ENCODE data around the gene ZEB2.

The ZEB2 gene

GRCh38 chr2:144451443-144451842, 68.5 kb downstream of the ZEB2 start:
- Histone ChIP-seq H3K4me2 (ENCODE audit: low read depth, low read length, poor library complexity, severe bottlenecking) (no peak overlapping the region), H3K9me3 (ENCODE audit: insufficient read depth, low read depth, low read length) (no peaks in the 10 kb centered on the region), H3F3A (ENCODE audit: low read depth) (no peaks in the 10 kb centered on the region), H3K27me3 (ENCODE audit: insufficient read depth, low read length, poor library complexity, severe bottlenecking) (no peaks in the 10 kb centered on the region), H3K4me1 (ENCODE audit: insufficient read depth, low read length, poor library complexity, severe bottlenecking) (peaks cover 35% of the 10 kb centered on the region), H3K4me3 (ENCODE audit: low read length, poor library complexity, severe bottlenecking) (no peak overlapping the region), H2AFZ (ENCODE audit: low read length) (no peak overlapping the region), H3K79me2 (ENCODE audit: insufficient read depth, low read length) (peaks cover 8% of the 10 kb centered on the region; the same call in 1 of the 2 replicates), H3K36me3 (ENCODE audit: insufficient read depth, low read length) (no peaks in the 10 kb centered on the region), H3K9me2 (replicated peaks; ENCODE audit: low read depth, low read length) (no peaks in the 10 kb centered on the region), H3K9ac (ENCODE audit: low read depth, low read length, poor library complexity, severe bottlenecking) (no peak overlapping the region), H4K20me1 (ENCODE audit: insufficient read depth, low read length, poor library complexity, severe bottlenecking) (no peaks in the 10 kb centered on the region)
- no peak for TF ChIP-seq EZH2phosphoT487 (IDR thresholded peaks at IDR 0.05; ENCODE audit: borderline replicate concordance)
- no peak for TF ChIP-seq CTCF (conservative IDR thresholded peaks at IDR 0.05; ENCODE audit: low read length)

- H3K79me2 ChIP-seq (ENCODE audit: insufficient read depth, low read length): peaks cover 5% of the 10 kb centered on the region; the same call in 1 of the 2 replicates
- no peaks in the 10 kb centered on the region for H3K9me3 ChIP-seq (ENCODE audit: insufficient read depth, low read depth, low read length)
- H3K27me3 ChIP-seq (ENCODE audit: insufficient read depth, low read length, poor library complexity, severe bottlenecking): no peaks in the 10 kb centered on the region
- H3K4me3 ChIP-seq (ENCODE audit: low read length, poor library complexity, severe bottlenecking): no peak overlapping the region
- H3K9ac ChIP-seq (ENCODE audit: low read depth, low read length, poor library complexity, severe bottlenecking): no peak overlapping the region
- H4K20me1 ChIP-seq (ENCODE audit: insufficient read depth, low read length, poor library complexity, severe bottlenecking): no peaks in the 10 kb centered on the region
- no peaks in the 10 kb centered on the region for H3F3A ChIP-seq (ENCODE audit: low read depth)
- H3K4me2 ChIP-seq (ENCODE audit: low read depth, low read length, poor library complexity, severe bottlenecking): no peak overlapping the region
- TF ChIP-seq CTCF (conservative IDR thresholded peaks at IDR 0.05; ENCODE audit: low read length): peak; percentile 49
- TF ChIP-seq EZH2phosphoT487 (IDR thresholded peaks at IDR 0.05; ENCODE audit: borderline replicate concordance): no peak
- H3K4me1 ChIP-seq (ENCODE audit: insufficient read depth, low read length, poor library complexity, severe bottlenecking): peaks cover 16% of the 10 kb centered on the region
- no peaks in the 10 kb centered on the region for H3K36me3 ChIP-seq (ENCODE audit: insufficient read depth, low read length)
- H2AFZ ChIP-seq (ENCODE audit: low read length): 0 out of 2 replicates have a peak overlapping the region, but pooled peaks have one; percentile 37
- H3K9me2 ChIP-seq (replicated peaks; ENCODE audit: low read depth, low read length): no peaks in the 10 kb centered on the region
These were observed 70.9 kb downstream of the ZEB2 start for GRCh38 chr2:144449028-144449406.

GRCh38 chr2:144448389-144449027, 71.4 kb downstream of the ZEB2 start:
- Histone ChIP-seq H3K4me1 (ENCODE audit: insufficient read depth, low read length, poor library complexity, severe bottlenecking) (peaks cover 16% of the 10 kb centered on the region), H4K20me1 (ENCODE audit: insufficient read depth, low read length, poor library complexity, severe bottlenecking) (no peaks in the 10 kb centered on the region), H3K27me3 (ENCODE audit: insufficient read depth, low read length, poor library complexity, severe bottlenecking) (no peaks in the 10 kb centered on the region), H2AFZ (ENCODE audit: low read length) (no peak overlapping the region), H3K9me3 (ENCODE audit: insufficient read depth, low read depth, low read length) (no peaks in the 10 kb centered on the region), H3K36me3 (ENCODE audit: insufficient read depth, low read length) (no peaks in the 10 kb centered on the region), H3K9me2 (replicated peaks; ENCODE audit: low read depth, low read length) (no peaks in the 10 kb centered on the region), H3F3A (ENCODE audit: low read depth) (no peaks in the 10 kb centered on the region), H3K4me2 (ENCODE audit: low read depth, low read length, poor library complexity, severe bottlenecking) (no peak overlapping the region), H3K4me3 (ENCODE audit: low read length, poor library complexity, severe bottlenecking) (no peak overlapping the region), H3K9ac (ENCODE audit: low read depth, low read length, poor library complexity, severe bottlenecking) (no peak overlapping the region), H3K79me2 (ENCODE audit: insufficient read depth, low read length) (peaks cover 5% of the 10 kb centered on the region; the same call in 1 of the 2 replicates)
- TF ChIP-seq EZH2phosphoT487 (IDR thresholded peaks at IDR 0.05; ENCODE audit: borderline replicate concordance) (no peak), CTCF (conservative IDR thresholded peaks at IDR 0.05; ENCODE audit: low read length) (no peak)

Measured in Loucy (cell line).